Measurements from ENCODE around the gene SORCS2.

SORCS2 gene

DNA sequence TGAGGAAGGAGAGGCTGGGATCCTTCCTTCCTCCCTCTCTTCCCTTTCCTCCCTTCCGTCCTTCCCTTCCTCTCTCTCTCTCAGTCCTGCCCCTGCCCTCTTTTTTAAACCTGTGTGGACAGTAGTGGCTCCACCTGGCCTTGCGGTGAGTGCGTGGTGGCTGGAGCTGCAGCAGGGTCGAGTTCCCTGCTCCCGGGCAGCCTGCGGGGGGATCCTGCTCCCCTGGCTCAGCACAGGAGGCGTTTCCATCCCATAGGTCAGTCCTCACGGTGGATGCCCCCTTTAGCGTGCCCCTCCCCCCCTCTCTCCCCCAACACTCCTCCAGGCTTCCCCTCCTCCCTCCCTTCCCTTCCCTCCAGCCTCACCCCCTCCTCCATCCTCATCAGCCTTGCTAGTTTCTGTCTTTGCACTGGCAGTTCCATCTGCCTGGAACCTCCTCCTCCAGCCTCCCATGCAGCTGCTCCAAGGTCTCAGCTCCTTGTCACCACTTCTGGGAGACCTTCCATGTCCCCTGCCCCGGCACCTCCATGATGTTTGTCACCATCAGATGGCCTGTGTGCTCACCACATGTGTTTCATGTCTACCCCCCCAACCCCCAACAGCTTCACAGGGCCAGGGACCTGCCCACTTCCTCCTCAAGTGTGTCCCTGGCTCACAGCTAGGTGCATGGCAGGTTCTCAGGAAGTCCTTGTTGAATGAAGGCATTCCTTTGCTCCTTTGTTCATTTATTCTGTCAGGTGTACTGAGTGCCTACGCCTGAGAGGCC lies 174.0 kb downstream of the SORCS2 start:
- no peaks in the 10 kb centered on the region for H3K79me2 ChIP-seq (ENCODE audit: control insufficient read depth, low read length)
- H3K27ac ChIP-seq (ENCODE audit: low read depth, low read length), result no peak overlapping the region
- no peaks in the 10 kb centered on the region for H3K36me3 ChIP-seq (ENCODE audit: control insufficient read depth, low read length)
- no peak overlapping the region for H3K4me3 ChIP-seq (ENCODE audit: low read length)
- H3K4me2 ChIP-seq (ENCODE audit: low read length), result no peak overlapping the region
- H3F3A ChIP-seq (ENCODE audit: control insufficient read depth, insufficient read depth), result no peaks in the 10 kb centered on the region
- no peaks in the 10 kb centered on the region for H3K9me2 ChIP-seq (replicated peaks; ENCODE audit: control insufficient read depth, low read length)
- peaks cover 9% of the 10 kb centered on the region for H3K4me1 ChIP-seq (ENCODE audit: control insufficient read depth, low read length)
- H4K20me1 ChIP-seq (ENCODE audit: control insufficient read depth, insufficient read depth, low read depth, low read length), result no peaks in the 10 kb centered on the region
- H3K9me3 ChIP-seq (ENCODE audit: control insufficient read depth, insufficient read depth, low read length), result no peaks in the 10 kb centered on the region; the same call in 1 of the 2 replicates
- H3K27me3 ChIP-seq (ENCODE audit: control insufficient read depth, low read length), result no peaks in the 10 kb centered on the region
- no peak for TF ChIP-seq EZH2phosphoT487 (IDR thresholded peaks at IDR 0.05; ENCODE audit: borderline replicate concordance, low read length)
- TF ChIP-seq, protein P1, sequence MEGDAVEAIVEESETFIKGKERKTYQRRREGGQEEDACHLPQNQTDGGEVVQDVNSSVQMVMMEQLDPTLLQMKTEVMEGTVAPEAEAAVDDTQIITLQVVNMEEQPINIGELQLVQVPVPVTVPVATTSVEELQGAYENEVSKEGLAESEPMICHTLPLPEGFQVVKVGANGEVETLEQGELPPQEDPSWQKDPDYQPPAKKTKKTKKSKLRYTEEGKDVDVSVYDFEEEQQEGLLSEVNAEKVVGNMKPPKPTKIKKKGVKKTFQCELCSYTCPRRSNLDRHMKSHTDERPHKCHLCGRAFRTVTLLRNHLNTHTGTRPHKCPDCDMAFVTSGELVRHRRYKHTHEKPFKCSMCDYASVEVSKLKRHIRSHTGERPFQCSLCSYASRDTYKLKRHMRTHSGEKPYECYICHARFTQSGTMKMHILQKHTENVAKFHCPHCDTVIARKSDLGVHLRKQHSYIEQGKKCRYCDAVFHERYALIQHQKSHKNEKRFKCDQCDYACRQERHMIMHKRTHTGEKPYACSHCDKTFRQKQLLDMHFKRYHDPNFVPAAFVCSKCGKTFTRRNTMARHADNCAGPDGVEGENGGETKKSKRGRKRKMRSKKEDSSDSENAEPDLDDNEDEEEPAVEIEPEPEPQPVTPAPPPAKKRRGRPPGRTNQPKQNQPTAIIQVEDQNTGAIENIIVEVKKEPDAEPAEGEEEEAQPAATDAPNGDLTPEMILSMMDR (IDR thresholded peaks at IDR 0.05; ENCODE audit: low read depth, low read length, poor library complexity, severe bottlenecking), result no peak

DNA sequence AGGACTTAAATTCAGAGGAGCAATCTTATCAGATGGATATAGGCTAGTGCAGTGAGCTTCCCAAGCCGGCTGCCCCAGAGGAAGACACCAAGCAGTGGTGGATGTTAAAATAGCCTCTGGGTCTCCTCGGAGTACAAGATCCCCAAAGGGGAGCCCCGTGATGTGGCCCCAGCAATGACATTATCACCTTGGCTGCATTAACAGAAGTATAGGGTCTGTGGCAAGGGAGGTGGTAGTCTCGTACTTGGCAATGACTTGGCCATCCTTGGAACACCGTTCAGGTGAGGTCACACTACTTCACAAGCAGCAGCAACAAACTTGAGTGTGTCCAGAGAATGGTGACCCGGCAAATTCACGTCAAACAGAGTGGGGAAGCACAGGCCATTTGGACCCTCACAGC lies 174.6 kb downstream of the SORCS2 start:
- Histone ChIP-seq H3K27ac (ENCODE audit: low read depth, low read length) (no peak overlapping the region), H3K27me3 (ENCODE audit: control insufficient read depth, low read length) (no peaks in the 10 kb centered on the region), H4K20me1 (ENCODE audit: control insufficient read depth, insufficient read depth, low read depth, low read length) (no peaks in the 10 kb centered on the region), H3K4me1 (ENCODE audit: control insufficient read depth, low read length) (peaks cover 9% of the 10 kb centered on the region), H3K4me3 (ENCODE audit: low read length) (no peak overlapping the region), H3K79me2 (ENCODE audit: control insufficient read depth, low read length) (no peaks in the 10 kb centered on the region), H3F3A (ENCODE audit: control insufficient read depth, insufficient read depth) (no peaks in the 10 kb centered on the region), H3K36me3 (ENCODE audit: control insufficient read depth, low read length) (no peaks in the 10 kb centered on the region), H3K9me2 (replicated peaks; ENCODE audit: control insufficient read depth, low read length) (no peaks in the 10 kb centered on the region), H3K9me3 (ENCODE audit: control insufficient read depth, insufficient read depth, low read length) (no peaks in the 10 kb centered on the region; the same call in 1 of the 2 replicates), H3K4me2 (ENCODE audit: low read length) (no peak overlapping the region)
- TF ChIP-seq, protein P1 (IDR thresholded peaks at IDR 0.05; ENCODE audit: low read depth, low read length, poor library complexity, severe bottlenecking), result no peak
- no peak for TF ChIP-seq EZH2phosphoT487 (IDR thresholded peaks at IDR 0.05; ENCODE audit: borderline replicate concordance, low read length)

DNA sequence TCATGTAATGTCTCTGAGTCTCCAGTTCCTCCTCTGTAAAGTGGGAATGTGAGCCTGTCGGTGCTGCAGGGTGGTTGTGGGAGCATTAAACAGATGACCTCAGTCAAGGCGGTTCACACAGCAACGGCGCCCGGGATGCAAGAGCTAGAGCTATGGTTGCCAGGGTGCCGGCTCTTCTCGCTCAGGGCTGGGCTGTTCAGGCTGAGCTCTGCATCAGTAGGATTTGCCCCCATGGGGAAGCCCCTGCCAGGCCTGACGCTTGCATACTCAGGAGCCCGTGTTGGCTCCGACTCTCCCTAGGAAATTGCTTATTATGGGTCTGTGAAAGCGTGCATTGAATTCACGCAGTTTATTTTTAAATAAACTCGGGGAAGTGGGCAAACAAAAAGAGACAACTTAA lies 175.1 kb downstream of the SORCS2 start:
- no peaks in the 10 kb centered on the region for H4K20me1 ChIP-seq (ENCODE audit: control insufficient read depth, insufficient read depth, low read depth, low read length)
- no peak overlapping the region for H3K4me2 ChIP-seq (ENCODE audit: low read length)

More for the DNA sequence above, 175.1 kb downstream of the SORCS2 start:
- peaks cover 9% of the 10 kb centered on the region for H3K4me1 ChIP-seq (ENCODE audit: control insufficient read depth, low read length)
- no peaks in the 10 kb centered on the region for H3K27me3 ChIP-seq (ENCODE audit: control insufficient read depth, low read length)
- H3K27ac ChIP-seq (ENCODE audit: low read depth, low read length), result no peak overlapping the region
- H3F3A ChIP-seq (ENCODE audit: control insufficient read depth, insufficient read depth), result no peaks in the 10 kb centered on the region
- H3K4me3 ChIP-seq (ENCODE audit: low read length), result no peak overlapping the region
- H3K9me2 ChIP-seq (replicated peaks; ENCODE audit: control insufficient read depth, low read length), result no peaks in the 10 kb centered on the region
- TF ChIP-seq, protein P1 (IDR thresholded peaks at IDR 0.05; ENCODE audit: low read depth, low read length, poor library complexity, severe bottlenecking), result no peak
- TF ChIP-seq EZH2phosphoT487 (IDR thresholded peaks at IDR 0.05; ENCODE audit: borderline replicate concordance, low read length), result no peak
- no peaks in the 10 kb centered on the region for H3K79me2 ChIP-seq (ENCODE audit: control insufficient read depth, low read length)
- no peaks in the 10 kb centered on the region for H3K36me3 ChIP-seq (ENCODE audit: control insufficient read depth, low read length)
- H3K9me3 ChIP-seq (ENCODE audit: control insufficient read depth, insufficient read depth, low read length), result no peaks in the 10 kb centered on the region; the same call in 1 of the 2 replicates

Measured in DOHH2 (cell line).